ENCODE measurements around the gene SEMA5A. TPM values are rescaled to one million over a fixed set of nuclear protein-coding genes. Genes with fewer than 3 reads are reported as not detected.

The SEMA5A gene
- total RNA-seq, 1 experiment from 2014 or later = not detected

DNA sequence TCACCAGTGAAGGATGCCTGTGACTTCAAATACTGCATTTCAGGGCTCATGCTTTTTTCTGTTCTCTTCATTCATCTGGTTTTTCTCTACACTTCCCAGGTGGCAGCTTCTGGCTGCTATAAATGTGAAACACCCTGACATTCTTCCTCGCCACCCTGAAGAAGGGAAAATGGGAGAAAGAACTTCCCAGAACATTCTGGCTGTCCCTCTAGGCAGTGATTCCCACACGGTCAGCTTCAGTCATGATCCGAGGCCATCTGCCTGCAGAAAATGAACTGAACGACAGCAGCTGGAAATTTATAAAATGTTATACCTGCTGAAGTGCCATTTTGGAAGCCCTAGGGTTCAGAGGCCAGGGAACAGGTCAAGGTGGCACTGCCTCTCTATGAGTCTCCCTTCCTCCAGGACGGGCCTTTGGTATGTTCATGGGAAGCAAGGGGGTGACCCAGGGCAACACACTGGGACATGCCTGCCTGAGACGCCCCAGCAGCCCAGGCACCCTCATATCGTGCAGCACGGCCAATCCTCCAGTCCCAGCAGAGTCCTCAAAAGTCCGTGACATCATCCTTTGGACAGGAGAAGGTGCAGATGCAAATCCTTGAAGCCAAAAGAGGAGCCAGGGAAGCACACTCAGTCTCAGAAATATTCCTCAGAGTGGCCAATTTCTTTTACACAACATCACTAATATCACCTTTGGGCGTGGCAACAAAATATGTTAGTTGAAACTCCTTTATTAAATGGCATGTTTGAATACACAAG lies 107.1 kb downstream of the SEMA5A start:
- Histone ChIP-seq H3K4me1 (no peaks in the 10 kb centered on the region), H3K9me3 (replicated peaks) (no peaks in the 10 kb centered on the region), H3K4me3 (no peak overlapping the region), H3K27me3 (no peaks in the 10 kb centered on the region), H3K27ac (no peak overlapping the region), H3K36me3 (no peaks in the 10 kb centered on the region)
- DNase-seq = no peak

DNA sequence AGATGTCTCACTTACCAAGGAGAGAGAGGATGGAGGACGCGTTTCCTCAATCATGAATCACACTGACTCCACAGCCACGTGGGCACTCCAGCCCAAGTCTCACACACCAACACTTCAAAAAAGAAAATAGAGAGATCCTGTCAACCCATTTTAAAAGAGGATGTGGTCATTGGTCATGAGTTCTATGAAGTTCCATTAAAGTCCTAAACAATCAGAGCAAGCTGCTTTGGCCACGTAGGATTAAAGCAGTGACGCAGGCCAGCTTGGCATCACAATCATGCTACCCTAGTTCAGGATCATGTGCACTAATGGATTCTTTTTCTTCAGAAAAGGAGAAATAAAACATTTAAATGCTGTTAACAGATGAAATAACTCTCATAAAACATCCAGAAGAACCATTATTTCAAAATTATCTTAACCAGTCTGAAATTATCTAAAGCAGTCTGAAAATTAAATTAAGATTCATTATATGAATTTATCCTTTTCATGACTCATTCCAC lies 108.1 kb downstream of the SEMA5A start:
- Histone ChIP-seq H3K27me3 (no peaks in the 10 kb centered on the region), H3K4me1 (no peaks in the 10 kb centered on the region), H3K36me3 (no peaks in the 10 kb centered on the region), H3K4me3 (no peak overlapping the region), H3K9me3 (replicated peaks) (no peaks in the 10 kb centered on the region), H3K27ac (no peak overlapping the region)
- no peak for DNase-seq

GRCh38 chr5:9431496-9432258 lies 114.2 kb downstream of the SEMA5A start:
- DNase-seq = peak; percentile 2 to 33
- no peak overlapping the region for H3K27ac ChIP-seq

DNA sequence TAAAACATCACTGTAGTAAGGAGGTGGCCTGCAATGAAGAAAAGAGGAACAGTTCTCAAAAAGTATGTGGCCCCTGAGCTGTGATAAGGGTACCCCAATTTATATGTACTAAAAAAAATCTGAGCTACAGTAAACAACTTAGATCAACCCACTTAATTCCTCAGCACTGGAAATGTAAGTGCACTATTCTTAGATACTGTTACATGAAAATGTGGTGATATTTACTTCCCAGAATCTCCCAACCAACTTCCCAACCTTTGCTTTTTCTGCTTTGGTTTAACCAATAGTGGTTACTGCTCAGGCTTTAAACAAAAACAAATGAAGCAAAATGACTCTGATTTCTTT lies 114.8 kb downstream of the SEMA5A start:
- H3K27me3 ChIP-seq = no peaks in the 10 kb centered on the region
- no peaks in the 10 kb centered on the region for H3K9me3 ChIP-seq (replicated peaks)
- H3K4me3 ChIP-seq = no peak overlapping the region
- H3K36me3 ChIP-seq = no peaks in the 10 kb centered on the region
- no peak for DNase-seq
- no peaks in the 10 kb centered on the region for H3K4me1 ChIP-seq
- no peak overlapping the region for H3K27ac ChIP-seq

More at GRCh38 chr5:9431496-9432258, 114.2 kb downstream of the SEMA5A start:
- no peaks in the 10 kb centered on the region for H3K27me3 ChIP-seq
- no peaks in the 10 kb centered on the region for H3K9me3 ChIP-seq (replicated peaks)
- no peaks in the 10 kb centered on the region for H3K36me3 ChIP-seq
- no peaks in the 10 kb centered on the region for H3K4me1 ChIP-seq
- no peak overlapping the region for H3K4me3 ChIP-seq

DNA sequence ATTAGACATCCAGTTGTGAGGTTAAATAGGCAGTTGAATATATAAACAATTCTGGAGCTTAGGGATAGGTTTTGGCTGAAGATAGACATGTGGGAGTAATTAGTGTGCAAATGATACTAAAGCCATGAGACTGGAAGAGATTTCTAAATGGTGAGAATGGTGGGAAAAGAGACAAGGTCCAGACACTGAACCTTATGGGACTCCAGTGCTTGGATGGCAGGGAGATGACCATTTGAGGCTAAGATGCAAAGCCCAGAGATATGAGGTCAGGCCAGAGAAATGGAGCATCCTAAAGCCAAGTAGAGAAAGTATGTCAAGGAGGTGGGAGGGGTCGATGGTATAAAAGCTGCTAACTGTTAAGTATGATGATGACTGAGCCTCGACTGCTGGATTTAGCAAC lies 115.6 kb downstream of the SEMA5A start:
- no peaks in the 10 kb centered on the region for H3K27me3 ChIP-seq
- H3K36me3 ChIP-seq = no peaks in the 10 kb centered on the region
- no peak for DNase-seq
- H3K4me3 ChIP-seq = no peak overlapping the region
- no peaks in the 10 kb centered on the region for H3K9me3 ChIP-seq (replicated peaks)
- no peak overlapping the region for H3K27ac ChIP-seq
- H3K4me1 ChIP-seq = no peaks in the 10 kb centered on the region

GRCh38 chr5:9429691-9430215 lies 116.1 kb downstream of the SEMA5A start:
- H3K4me3 ChIP-seq = no peak overlapping the region
- no peaks in the 10 kb centered on the region for H3K27me3 ChIP-seq
- H3K36me3 ChIP-seq = no peaks in the 10 kb centered on the region
- no peaks in the 10 kb centered on the region for H3K4me1 ChIP-seq
- DNase-seq = no peak
- no peaks in the 10 kb centered on the region for H3K9me3 ChIP-seq (replicated peaks)
- H3K27ac ChIP-seq = no peak overlapping the region

DNA sequence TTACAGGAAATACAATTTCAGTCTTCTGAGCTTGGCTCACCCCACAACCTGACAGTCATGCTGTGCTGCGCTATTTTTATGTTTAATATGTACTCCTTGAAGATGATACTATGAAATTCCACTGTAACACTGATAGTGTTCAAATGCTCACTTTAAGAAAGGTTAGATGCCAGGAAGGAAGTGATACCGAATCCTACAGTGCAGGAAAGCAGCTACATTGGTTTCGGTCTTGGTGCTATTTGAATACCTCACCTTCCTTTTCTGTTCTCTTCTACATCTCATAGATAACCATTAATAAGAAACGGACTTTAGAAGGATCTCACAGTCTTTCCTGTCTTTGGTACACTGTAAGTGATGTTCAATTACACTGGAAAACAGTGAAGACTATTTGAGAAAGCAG lies 117.6 kb downstream of the SEMA5A start:
- DNase-seq = no peak
- Histone ChIP-seq H3K27ac (no peak overlapping the region), H3K9me3 (replicated peaks) (no peaks in the 10 kb centered on the region), H3K4me3 (no peak overlapping the region), H3K27me3 (no peaks in the 10 kb centered on the region), H3K36me3 (no peaks in the 10 kb centered on the region), H3K4me1 (no peaks in the 10 kb centered on the region)

DNA sequence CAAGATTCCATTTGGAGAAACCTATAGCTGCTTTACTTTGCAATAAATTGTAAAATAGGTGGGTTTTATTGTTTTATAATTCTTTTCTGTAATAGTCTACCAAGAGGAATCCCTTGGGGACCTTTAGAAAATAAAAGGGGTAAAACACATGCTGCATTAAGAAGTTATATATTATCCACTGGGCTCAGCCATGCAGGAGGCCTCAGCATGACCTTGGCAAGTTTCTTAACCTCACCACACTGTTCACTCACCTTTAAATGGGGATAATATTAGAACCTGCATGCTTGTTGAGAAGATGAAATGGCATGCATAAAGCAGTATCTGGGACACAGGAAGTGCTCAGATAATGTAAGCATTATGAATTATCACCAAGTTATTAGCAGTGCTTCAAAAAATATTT lies 120.2 kb downstream of the SEMA5A start:
- Histone ChIP-seq H3K27me3 (no peaks in the 10 kb centered on the region), H3K4me3 (no peak overlapping the region), H3K36me3 (no peaks in the 10 kb centered on the region), H3K9me3 (replicated peaks) (no peaks in the 10 kb centered on the region), H3K27ac (no peak overlapping the region), H3K4me1 (no peaks in the 10 kb centered on the region)
- no peak for DNase-seq

GRCh38 chr5:9423571-9423970 lies 122.3 kb downstream of the SEMA5A start:
- Histone ChIP-seq H3K27ac (no peak overlapping the region), H3K27me3 (no peaks in the 10 kb centered on the region), H3K36me3 (no peaks in the 10 kb centered on the region), H3K9me3 (replicated peaks) (no peaks in the 10 kb centered on the region), H3K4me1 (no peaks in the 10 kb centered on the region), H3K4me3 (no peak overlapping the region)
- DNase-seq = no peak

DNA sequence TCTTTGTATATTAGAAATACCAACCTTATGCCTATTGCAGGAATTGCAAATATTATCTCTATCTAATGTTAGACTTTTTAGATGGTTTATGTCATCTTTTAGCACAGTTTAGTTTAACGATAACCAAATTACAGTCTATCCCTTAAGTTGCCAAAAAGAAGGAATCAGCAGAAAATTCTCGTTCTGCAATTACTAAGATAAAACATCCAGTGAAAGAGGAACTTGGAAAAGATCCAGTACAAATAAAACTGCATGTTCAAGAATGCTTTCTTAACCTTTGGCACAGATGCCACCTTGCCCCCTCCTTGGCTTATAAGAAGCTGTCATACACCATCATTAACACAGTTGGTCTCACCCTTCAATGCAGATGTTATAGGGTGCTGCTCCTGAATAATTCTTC lies 124.0 kb downstream of the SEMA5A start:
- Histone ChIP-seq H3K4me3 (no peak overlapping the region), H3K27ac (no peak overlapping the region), H3K4me1 (no peaks in the 10 kb centered on the region), H3K27me3 (no peaks in the 10 kb centered on the region), H3K9me3 (replicated peaks) (no peaks in the 10 kb centered on the region), H3K36me3 (no peaks in the 10 kb centered on the region)
- no peak for DNase-seq

DNA sequence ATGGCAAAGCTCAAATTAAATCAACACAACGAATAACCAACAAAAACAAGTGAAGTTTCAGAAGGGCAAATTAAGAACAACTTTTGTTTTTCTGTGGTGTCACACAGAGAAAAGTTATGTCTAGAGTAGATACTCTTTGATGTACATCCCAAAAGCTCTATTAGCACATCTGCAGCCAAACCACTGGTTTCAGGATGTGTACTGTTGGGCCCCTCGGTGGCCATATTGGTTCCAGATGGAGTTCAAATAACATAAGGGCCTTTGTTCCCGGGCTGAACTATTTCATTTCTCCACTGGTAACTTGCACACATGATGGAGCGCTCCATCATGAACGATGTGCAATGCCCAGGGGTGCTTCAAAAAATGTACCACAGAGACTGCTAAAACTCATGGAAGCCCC lies 126.1 kb downstream of the SEMA5A start:
- DNase-seq = no peak
- H3K27me3 ChIP-seq = no peaks in the 10 kb centered on the region
- no peaks in the 10 kb centered on the region for H3K4me1 ChIP-seq
- H3K4me3 ChIP-seq = no peak overlapping the region
- H3K27ac ChIP-seq = no peak overlapping the region
- H3K9me3 ChIP-seq (replicated peaks) = no peaks in the 10 kb centered on the region
- no peaks in the 10 kb centered on the region for H3K36me3 ChIP-seq

- Histone ChIP-seq H3K4me1 (no peaks in the 10 kb centered on the region), H3K9me3 (replicated peaks) (no peaks in the 10 kb centered on the region), H3K27ac (no peak overlapping the region), H3K27me3 (no peaks in the 10 kb centered on the region), H3K36me3 (no peaks in the 10 kb centered on the region), H3K4me3 (no peak overlapping the region)
- DNase-seq = no peak
Observed at GRCh38 chr5:9415566-9415965, 130.3 kb downstream of the SEMA5A start.

- no peak for DNase-seq
- H3K36me3 ChIP-seq = no peaks in the 10 kb centered on the region
- H3K9me3 ChIP-seq (replicated peaks) = no peaks in the 10 kb centered on the region
- H3K4me3 ChIP-seq = no peak overlapping the region
- H3K27me3 ChIP-seq = no peaks in the 10 kb centered on the region
- H3K27ac ChIP-seq = no peak overlapping the region
- H3K4me1 ChIP-seq = no peaks in the 10 kb centered on the region
Observed at GRCh38 chr5:9415091-9415490, 130.8 kb downstream of the SEMA5A start.

DNA sequence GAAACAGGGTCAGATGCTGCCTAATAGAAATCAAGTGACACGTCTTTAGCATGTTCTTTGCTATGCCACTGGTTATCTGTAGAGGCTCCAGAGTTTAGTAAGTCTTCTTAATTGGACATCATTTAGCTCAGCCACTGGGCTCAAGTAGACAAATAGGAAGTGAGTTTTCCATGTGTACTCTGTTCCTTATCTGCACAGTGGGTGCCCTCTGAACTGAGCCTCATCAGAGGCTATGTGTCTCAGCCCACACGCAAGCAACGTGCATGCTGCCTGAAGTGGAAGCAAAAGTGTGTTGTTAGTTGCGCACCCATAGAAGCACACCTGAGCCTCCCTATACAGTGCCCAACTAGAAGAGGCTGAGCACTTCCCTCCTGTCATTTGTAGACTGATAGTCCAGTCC lies 134.7 kb downstream of the SEMA5A start:
- no peaks in the 10 kb centered on the region for H3K9me3 ChIP-seq (replicated peaks)

DNA sequence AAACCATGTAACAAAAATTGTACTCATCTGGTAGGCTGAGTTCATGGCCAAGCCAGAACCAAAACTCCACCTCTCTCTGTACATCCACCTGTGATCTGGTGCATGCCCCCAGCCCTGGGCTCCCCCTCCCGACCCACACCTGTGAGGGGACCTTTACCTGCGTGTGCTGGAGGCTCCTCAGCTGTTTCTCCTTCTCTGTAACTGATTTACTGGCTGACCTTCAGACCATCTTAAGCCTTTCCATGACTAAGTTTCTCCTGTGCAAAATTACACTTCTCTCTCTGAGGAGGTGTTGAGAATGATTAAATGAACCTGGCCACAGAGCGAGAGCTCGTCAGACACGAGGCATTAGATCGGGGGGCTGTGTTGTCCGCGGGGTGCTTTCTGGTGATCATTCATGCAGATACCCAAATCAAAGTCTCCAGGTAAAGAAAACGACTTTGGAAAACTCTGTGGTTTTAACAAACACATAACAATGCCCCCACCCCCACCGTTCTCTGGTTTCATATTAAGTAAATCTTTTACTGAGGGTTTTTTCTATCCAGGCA lies 136.4 kb downstream of the SEMA5A start:
- DNase-seq = no peak
- no peaks in the 10 kb centered on the region for H3K36me3 ChIP-seq
- no peak overlapping the region for H3K27ac ChIP-seq
- H3K4me3 ChIP-seq = no peak overlapping the region
- H3K27me3 ChIP-seq = no peaks in the 10 kb centered on the region
- H3K9me3 ChIP-seq (replicated peaks) = no peaks in the 10 kb centered on the region
- H3K4me1 ChIP-seq = no peaks in the 10 kb centered on the region

More for the DNA sequence above, 134.7 kb downstream of the SEMA5A start:
- H3K27me3 ChIP-seq = no peaks in the 10 kb centered on the region
- no peaks in the 10 kb centered on the region for H3K4me1 ChIP-seq
- no peak overlapping the region for H3K27ac ChIP-seq
- no peak overlapping the region for H3K4me3 ChIP-seq
- H3K36me3 ChIP-seq = no peaks in the 10 kb centered on the region
- no peak for DNase-seq
